ENCODE results near the gene ALDH1L1. TPM values are rescaled to one million over a fixed set of nuclear protein-coding genes. Genes with fewer than 3 reads are reported as not detected.

Gene ALDH1L1
- total and polyA plus RNA-seq, 2 of the 13 experiments (the other 11 are each of a cell fraction or from before 2014, with no cell fraction given) = 11.2 to 28.7 TPM

GRCh38 chr3:126184465-126185000, 4.1 kb upstream of the ALDH1L1 start (continued):
- 0 out of 2 replicates have a peak, but pooled peaks have one; percentile 23 for TF ChIP-seq ZNF574 (CRISPR knock-in tag; IDR thresholded peaks at IDR 0.05)
- 0 out of 2 replicates have a peak, but pooled peaks have one; percentile 17 for TF ChIP-seq TBX2 (CRISPR knock-in tag; IDR thresholded peaks at IDR 0.05; ENCODE audit: borderline replicate concordance)
- TF ChIP-seq, protein P1, sequence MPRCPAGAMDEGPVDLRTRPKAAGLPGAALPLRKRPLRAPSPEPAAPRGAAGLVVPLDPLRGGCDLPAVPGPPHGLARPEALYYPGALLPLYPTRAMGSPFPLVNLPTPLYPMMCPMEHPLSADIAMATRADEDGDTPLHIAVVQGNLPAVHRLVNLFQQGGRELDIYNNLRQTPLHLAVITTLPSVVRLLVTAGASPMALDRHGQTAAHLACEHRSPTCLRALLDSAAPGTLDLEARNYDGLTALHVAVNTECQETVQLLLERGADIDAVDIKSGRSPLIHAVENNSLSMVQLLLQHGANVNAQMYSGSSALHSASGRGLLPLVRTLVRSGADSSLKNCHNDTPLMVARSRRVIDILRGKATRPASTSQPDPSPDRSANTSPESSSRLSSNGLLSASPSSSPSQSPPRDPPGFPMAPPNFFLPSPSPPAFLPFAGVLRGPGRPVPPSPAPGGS (CRISPR knock-in tag; IDR thresholded peaks at IDR 0.05) = no peak
- TF ChIP-seq XRCC5 (optimal IDR thresholded peaks at IDR 0.05; ENCODE audit: low read length) = no peak
- peak; percentile 65 for TF ChIP-seq GFI1 (CRISPR knock-in tag; IDR thresholded peaks at IDR 0.05; ENCODE audit: borderline replicate concordance)
- TF ChIP-seq FOXA3 (CRISPR knock-in tag; IDR thresholded peaks at IDR 0.05) = peak; percentile 63; the same call in 1 of the 2 replicates
- peak; percentile 99 for TF ChIP-seq MAFF (IDR thresholded peaks at IDR 0.05; ENCODE audit: low read depth, low read length)
- peak; percentile 45; the same call in 1 of the 2 replicates for TF ChIP-seq TARDBP (CRISPR knock-in tag; IDR thresholded peaks at IDR 0.05)
- TF ChIP-seq ZFY (CRISPR knock-in tag; IDR thresholded peaks at IDR 0.05) = peak; percentile 34; the same call in 1 of the 2 replicates
- TF ChIP-seq ZFX (CRISPR knock-in tag; IDR thresholded peaks at IDR 0.05; ENCODE audit: low read depth) = peak; percentile 59
- TF ChIP-seq HOXA7 (CRISPR knock-in tag; IDR thresholded peaks at IDR 0.05) = no peak
- no peak for TF ChIP-seq ZNF230 (CRISPR knock-in tag; IDR thresholded peaks at IDR 0.05)
- TF ChIP-seq, protein P2, sequence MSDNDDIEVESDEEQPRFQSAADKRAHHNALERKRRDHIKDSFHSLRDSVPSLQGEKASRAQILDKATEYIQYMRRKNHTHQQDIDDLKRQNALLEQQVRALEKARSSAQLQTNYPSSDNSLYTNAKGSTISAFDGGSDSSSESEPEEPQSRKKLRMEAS (IDR thresholded peaks at IDR 0.05) = 0 out of 2 replicates have a peak, but pooled peaks have one; percentile 13
- TF ChIP-seq, protein P3, sequence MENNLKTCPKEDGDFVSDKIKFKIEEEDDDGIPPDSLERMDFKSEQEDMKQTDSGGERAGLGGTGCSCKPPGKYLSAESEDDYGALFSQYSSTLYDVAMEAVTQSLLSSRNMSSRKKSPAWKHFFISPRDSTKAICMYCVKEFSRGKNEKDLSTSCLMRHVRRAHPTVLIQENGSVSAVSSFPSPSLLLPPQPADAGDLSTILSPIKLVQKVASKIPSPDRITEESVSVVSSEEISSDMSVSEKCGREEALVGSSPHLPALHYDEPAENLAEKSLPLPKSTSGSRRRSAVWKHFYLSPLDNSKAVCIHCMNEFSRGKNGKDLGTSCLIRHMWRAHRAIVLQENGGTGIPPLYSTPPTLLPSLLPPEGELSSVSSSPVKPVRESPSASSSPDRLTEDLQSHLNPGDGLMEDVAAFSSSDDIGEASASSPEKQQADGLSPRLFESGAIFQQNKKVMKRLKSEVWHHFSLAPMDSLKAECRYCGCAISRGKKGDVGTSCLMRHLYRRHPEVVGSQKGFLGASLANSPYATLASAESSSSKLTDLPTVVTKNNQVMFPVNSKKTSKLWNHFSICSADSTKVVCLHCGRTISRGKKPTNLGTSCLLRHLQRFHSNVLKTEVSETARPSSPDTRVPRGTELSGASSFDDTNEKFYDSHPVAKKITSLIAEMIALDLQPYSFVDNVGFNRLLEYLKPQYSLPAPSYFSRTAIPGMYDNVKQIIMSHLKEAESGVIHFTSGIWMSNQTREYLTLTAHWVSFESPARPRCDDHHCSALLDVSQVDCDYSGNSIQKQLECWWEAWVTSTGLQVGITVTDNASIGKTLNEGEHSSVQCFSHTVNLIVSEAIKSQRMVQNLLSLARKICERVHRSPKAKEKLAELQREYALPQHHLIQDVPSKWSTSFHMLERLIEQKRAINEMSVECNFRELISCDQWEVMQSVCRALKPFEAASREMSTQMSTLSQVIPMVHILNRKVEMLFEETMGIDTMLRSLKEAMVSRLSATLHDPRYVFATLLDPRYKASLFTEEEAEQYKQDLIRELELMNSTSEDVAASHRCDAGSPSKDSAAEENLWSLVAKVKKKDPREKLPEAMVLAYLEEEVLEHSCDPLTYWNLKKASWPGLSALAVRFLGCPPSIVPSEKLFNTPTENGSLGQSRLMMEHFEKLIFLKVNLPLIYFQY (CRISPR knock-in tag; IDR thresholded peaks at IDR 0.05; ENCODE audit: borderline replicate concordance) = no peak
- TF ChIP-seq NFYB (CRISPR knock-in tag; IDR thresholded peaks at IDR 0.05) = no peak
- 0 out of 2 replicates have a peak, but pooled peaks have one; percentile 64 for TF ChIP-seq JUN (CRISPR knock-in tag; IDR thresholded peaks at IDR 0.05)
- TF ChIP-seq DPF2 (CRISPR knock-in tag; IDR thresholded peaks at IDR 0.05; ENCODE audit: borderline replicate concordance, low read depth) = peak; percentile 25; the same call in 1 of the 2 replicates
- TF ChIP-seq NFE2L1 (CRISPR knock-in tag; IDR thresholded peaks at IDR 0.05; ENCODE audit: borderline replicate concordance) = 0 out of 2 replicates have a peak, but pooled peaks have one; percentile 41
- peak; percentile 48; the same call in 1 of the 2 replicates for TF ChIP-seq UBTF (CRISPR knock-in tag; IDR thresholded peaks at IDR 0.05)

All from HepG2 (cell line).